ENCODE data around the gene CPN2.

CPN2 gene

GRCh38 chr3:194351080-194351672, at the start of gene CPN2:
Gene CPN2 (minus strand): TSS chr3:194351328. CDS start chr3:194342702, 8,626 bp downstream.
- no peak for FAIRE-seq

GRCh38 chr3:194399874-194400411, 48.8 kb upstream of the CPN2 start:
- no peak for FAIRE-seq

DNA sequence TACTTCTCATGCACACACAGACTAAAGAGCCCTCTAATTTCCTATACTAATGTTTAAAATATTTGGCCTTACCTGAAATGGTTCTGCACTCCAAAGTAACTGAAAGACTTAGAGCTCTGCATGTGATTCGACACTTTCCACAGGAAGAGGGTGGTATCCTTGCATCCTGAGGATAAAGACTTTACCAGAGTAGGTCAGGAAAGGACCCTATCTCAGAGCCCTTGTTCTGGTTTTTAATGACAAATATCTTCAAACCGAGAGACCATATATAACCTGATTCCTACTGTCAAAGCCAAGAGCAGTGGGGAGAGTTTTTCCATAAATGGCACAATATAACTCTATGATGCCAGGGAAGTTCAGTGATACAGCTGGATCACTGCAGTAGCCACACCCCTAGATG, 48.0 kb upstream of the CPN2 start, which contains the start of gene GP5:
GP5 (minus strand) TSS at position 101 of the 400 bp plus-strand sequence. CDS start 984 bp downstream, outside the sequence.
- no peak for FAIRE-seq

DNA sequence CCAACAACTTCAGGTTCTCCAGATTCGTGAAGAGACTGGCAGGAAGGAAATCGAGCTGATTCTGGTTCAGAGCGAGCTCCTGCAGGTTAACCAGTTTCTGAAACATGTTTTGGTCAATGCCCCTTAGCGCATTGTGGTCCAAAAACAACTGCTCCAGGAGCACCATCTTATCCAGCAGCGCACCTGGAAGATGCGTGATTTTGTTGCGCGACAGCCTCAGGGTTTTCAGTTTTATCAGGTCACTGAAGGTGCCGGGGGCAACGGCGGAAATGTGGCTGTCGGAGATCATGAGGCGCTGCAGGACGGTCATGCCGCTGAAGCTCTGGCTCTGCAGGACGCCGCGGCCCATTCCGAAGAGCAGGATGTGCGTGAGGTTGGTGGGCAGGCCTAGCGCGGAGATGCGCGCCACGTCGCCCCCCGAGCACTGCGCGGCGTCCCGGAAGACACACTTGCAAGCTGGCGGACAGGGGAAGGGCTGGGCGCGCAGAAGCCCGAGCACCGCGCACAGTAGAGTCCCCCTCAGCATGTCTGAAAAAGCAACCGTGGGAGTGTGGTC, 46.7 kb upstream of the CPN2 start:
- no peak for FAIRE-seq

GRCh38 chr3:194396859-194397756, 46.0 kb upstream of the CPN2 start:
- FAIRE-seq: no peak

- FAIRE-seq: no peak
These were observed 45.4 kb upstream of the CPN2 start for GRCh38 chr3:194396539-194396858.

- FAIRE-seq: no peak
These were observed 44.8 kb upstream of the CPN2 start for GRCh38 chr3:194395778-194396538.

GRCh38 chr3:194395212-194395611, 44.1 kb upstream of the CPN2 start:
- no peak for FAIRE-seq

GRCh38 chr3:194392576-194392975, 41.4 kb upstream of the CPN2 start:
- no peak for FAIRE-seq

DNA sequence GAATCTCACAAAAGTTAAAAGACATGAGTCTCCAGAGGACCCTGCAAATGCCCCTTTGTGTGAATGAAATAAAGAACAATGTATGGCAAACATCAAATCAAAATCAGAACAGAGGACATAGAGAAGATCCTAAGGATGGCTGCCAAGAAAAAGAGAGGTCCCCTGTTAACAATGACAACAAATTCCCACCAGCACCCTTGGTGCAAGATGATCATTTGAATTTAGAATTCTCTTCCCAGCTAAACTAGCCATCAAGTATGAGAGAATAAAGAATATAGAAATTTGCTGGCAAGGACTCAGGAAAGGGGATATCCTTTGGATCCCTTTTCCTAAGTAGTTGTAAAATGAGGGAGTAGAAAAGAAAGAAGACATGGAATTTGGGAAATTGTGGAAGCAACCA, 39.7 kb upstream of the CPN2 start:
- FAIRE-seq: no peak

DNA sequence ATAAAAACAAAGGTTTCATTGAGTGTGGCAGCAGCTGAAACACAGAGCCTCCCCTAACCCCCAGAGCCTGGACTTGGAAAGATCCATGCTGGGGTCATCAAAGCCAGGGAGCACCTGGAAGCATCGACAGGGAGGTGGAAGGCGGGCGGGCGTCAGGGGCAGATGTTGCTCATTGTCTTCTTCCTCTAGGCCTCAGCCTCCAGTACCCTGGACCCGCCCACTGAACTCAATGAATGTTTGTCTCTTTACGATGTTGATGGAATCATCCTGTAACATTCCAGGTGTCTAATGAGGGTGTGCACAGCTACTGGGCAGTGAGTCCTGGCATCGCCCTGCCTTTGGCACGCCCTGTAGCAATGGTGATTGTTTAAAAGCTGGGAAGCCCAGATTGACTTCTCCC, 38.1 kb upstream of the CPN2 start:
- no peak for FAIRE-seq

- no peak for FAIRE-seq
These were observed 36.8 kb upstream of the CPN2 start for GRCh38 chr3:194387926-194388418.

DNA sequence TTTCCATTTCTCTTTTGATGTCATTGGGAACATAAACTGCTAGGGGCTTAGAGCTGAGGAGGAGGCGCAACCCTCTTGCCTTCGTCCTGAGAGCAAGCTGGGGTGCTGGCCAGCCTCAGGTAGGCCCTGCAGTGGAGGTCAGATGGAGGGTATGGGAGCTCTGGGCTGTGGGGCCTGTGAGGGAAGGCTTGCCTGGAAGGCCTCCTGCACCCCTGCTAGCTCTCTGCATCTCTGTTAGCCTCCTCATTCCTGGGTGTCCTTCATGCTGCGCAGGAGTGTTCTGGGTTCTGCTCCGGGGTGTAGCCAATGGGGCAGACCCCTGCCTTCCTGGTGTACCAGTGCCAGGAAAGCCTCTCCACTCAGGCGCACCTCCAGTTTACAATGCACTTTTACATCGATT, 36.1 kb upstream of the CPN2 start:
- FAIRE-seq: no peak

GRCh38 chr3:194386648-194387047, 35.5 kb upstream of the CPN2 start:
- no peak for FAIRE-seq

DNA sequence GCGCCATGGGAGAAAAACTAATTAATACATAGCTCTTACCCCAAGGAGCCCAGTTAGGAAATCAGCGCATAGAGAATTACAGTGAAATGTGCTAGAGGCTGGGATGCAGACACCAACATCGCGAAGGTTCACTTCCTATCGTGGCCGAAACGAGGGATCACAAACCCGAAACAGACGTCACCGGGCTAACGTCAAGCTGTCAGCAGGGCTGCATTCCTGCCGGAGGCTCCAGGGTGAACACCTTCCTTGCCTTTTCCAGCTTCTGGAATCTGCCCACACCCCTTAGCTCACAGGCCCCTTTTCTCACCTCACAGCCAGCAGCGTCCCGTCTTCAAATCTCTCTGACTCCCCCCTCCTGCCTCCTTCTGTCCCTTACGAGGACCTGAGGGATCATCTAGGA, 34.9 kb upstream of the CPN2 start:
- no peak for FAIRE-seq

GRCh38 chr3:194384569-194385001, 33.5 kb upstream of the CPN2 start:
- FAIRE-seq: no peak

GRCh38 chr3:194384156-194384555, 33.0 kb upstream of the CPN2 start:
- no peak for FAIRE-seq

- FAIRE-seq: no peak
These were observed 32.3 kb upstream of the CPN2 start for GRCh38 chr3:194383276-194383940.

DNA sequence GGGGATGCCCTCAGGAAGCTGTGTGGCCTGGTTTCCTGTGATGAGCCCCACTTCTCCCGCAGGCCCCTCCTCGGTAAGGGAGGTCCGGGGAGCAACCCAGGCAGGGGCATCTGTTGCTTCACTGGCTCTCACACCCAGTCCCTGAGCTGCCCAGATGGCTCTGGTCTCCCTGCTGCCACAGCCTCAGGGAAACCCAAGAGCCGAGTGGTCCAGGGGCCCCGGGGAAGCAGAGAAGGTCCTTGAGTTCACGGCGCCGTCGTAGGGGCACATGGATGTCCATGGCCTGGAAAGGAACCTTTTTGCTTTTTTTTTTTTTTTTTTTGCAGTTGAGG, 31.7 kb upstream of the CPN2 start:
- FAIRE-seq: no peak

- FAIRE-seq: no peak
These were observed 31.2 kb upstream of the CPN2 start for GRCh38 chr3:194382196-194382891.

- no peak for FAIRE-seq
These were observed 30.3 kb upstream of the CPN2 start for GRCh38 chr3:194381460-194381875.

DNA sequence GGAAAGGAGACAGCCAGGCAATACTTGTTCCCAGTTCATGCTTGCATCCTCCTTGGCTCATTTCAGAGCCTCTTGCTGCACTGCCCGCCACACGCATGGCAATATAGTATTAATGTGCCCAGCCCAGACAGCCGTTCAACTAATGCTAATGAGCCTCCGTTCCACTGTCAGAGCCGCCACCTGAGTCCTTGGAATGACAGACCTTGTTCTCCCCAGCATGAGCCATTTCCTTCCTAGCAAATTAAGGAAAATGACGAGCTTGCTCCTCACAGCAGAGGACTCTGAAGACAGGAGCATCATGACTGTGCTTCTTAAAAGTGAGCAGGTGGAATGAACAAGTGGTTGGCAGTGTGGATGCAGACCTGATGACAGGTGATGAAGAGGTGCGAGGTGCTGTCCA, 29.2 kb upstream of the CPN2 start:
- FAIRE-seq: no peak
